Measurements from ENCODE around the gene NADK2. TPM values are rescaled to one million over a fixed set of nuclear protein-coding genes. Genes with fewer than 3 reads are reported as not detected.

The NADK2 gene
- total and polyA plus RNA-seq, 10 of the 15 experiments (the other 5 are each of a cell fraction or from before 2014, with no cell fraction given), result 2.4 to 9.0 (median 6.3) TPM

DNA sequence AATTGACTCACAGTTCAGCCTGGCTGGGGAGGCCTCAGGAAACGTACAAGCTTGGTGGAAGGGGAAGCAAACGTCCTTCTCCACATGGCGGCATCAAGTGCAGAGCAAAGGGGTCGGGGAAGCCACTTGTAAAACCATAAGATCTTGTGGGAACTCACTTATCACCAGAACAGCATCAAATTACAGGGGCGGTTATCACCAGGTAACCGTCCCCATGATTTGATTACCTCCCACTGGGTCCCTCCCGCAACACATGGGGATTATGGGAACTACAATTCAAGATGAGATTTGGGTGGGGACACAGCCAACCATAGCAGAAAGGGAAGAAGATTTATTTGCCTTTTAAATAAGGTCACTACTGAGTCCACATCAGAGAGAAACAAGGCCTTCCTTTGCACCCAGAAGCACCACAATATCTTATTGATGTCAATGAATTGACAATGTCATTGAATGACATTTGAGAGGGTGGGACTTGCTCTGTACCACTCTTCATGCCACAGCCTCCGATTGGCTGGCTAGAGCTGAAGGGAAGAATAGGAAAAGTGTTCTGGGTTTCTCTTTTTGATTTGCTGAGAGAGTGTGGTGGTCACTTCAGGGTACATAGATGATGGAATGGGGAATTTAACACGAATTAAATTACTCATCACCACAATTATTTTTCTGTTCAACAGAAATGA lies 78.8 kb downstream of the NADK2 start (continued):
- TF ChIP-seq ZNF592 (IDR thresholded peaks at IDR 0.05), result no peak
- no peak for TF ChIP-seq CEBPB (IDR thresholded peaks at IDR 0.05; ENCODE audit: borderline replicate concordance in 1 of 2, low read depth in 2 of 2, low read length in 2 of 2)
- TF ChIP-seq GABPA (IDR thresholded peaks at IDR 0.05; ENCODE audit: low read depth), result no peak
- no peak for TF ChIP-seq ZNF274 (IDR thresholded peaks at IDR 0.05; ENCODE audit: insufficient read depth, insufficient read length)
- no peak for TF ChIP-seq SMARCA5 (IDR thresholded peaks at IDR 0.05)
- no peak for TF ChIP-seq RB1 (IDR thresholded peaks at IDR 0.05; ENCODE audit: borderline replicate concordance)
- TF ChIP-seq REST (IDR thresholded peaks at IDR 0.05; ENCODE audit: low read depth, low read length), result no peak
